GM12891 (cell line): Measurements from ENCODE around the gene ACADM.
A peak's percentile ranks its signal among the peaks of the same experiment; 100 is the strongest.

Experiments
- POLR2AphosphoS5 ChIP-seq: IDR thresholded peaks from 2 replicates; pipeline ENCODE4 v1.6.1; 2011; ENCODE audit warnings: low read depth, low read length, control low read depth
- SPI1 ChIP-seq: IDR thresholded peaks from 2 replicates; pipeline ENCODE4 v1.6.1; 2011; ENCODE audit warnings: low read depth, low read length, control low read depth

DNA sequence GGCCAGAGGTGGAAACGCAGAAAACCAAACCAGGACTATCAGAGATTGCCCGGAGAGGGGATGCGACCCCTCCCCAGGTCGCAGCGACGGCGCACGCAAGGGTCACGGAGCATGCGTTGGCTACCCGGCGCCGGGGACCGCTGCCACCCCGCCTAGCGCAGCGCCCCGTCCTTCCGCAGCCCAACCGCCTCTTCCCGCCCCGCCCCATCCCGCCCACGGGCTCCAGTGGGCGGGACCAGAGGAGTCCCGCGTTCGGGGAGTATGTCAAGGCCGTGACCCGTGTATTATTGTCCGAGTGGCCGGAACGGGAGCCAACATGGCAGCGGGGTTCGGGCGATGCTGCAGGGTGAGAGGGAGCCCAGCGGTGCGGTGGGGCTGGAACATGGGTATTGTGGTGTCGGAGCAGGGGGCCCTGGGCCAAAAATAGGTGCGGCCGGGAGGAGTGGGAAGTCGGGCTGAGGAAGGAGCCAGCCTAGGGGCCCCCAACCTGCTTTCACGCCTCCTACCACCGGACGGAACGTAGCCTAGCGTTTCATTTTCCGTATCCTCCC is at the start of gene ACADM:
- TF ChIP-seq POLR2AphosphoS5 (peak; percentile 95), SPI1 (no peak)
